ENCODE data around the gene RASGRF1.
A peak's percentile ranks its signal among the peaks of the same experiment; 100 is the strongest.

Gene RASGRF1

DNA sequence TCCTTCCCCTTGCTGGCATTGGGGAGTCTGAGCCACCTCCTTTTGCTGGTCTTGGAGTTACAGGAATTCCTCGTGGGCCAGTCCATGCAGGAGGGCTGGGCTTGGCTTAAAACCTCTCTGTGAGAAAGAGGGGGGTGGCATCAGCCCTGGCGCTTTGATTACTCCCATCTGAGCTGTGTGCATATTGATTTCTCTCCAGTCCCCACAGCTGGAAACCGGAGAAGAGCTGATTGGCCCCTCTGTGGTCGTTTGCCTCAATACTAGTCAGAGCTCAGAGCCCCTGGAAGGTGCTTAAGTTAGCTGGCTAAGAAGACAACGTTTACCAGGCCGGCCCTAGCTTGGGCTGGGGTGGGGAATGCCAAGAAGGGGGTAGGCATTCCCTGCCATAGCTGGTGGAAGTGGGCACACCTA is 4.0 kb upstream of the RASGRF1 start:
- H3K27ac ChIP-seq, result no peak overlapping the region
- TF ChIP-seq CTCF (conservative IDR thresholded peaks at IDR 0.05), result no peak

DNA sequence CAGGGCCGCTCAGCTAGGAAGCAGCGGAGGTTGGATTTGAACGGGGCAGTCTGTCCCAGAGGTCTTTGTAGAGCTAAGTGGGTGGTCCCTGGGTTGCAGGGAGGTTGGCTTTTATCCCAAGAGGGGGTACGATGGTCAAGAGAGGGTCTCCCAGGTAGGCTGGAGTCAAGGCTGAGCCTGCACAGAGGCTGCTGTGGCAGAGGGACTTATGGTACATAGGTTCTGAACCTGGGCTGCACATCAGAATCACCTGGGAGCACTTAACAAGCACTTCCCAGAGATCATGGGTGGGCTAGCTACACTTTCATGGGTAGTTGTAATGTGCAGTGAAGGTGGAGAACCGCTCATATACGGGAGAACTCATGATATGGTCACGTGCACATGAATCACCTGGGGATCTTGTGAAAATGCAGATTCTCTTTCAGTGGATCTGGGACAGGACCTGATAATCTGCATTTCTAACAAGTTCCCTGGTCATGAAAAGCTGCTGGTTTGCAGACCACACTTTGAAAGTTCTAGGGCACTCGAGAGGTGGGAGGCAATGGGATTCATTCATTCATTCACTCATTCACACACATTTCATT is 2.9 kb upstream of the RASGRF1 start:
- TF ChIP-seq CTCF (conservative IDR thresholded peaks at IDR 0.05), result no peak

GRCh38 chr15:79092382-79092781 is 1.8 kb upstream of the RASGRF1 start:
- H3K27ac ChIP-seq, result peak overlapping the region; percentile 67; the same call in 1 of the 2 replicates
- no peak for TF ChIP-seq CTCF (conservative IDR thresholded peaks at IDR 0.05)

More for the DNA sequence above, 2.9 kb upstream of the RASGRF1 start:
- H3K27ac ChIP-seq, result no peak overlapping the region

- peak overlapping the region; percentile 67 for H3K27ac ChIP-seq
- no peak for TF ChIP-seq CTCF (conservative IDR thresholded peaks at IDR 0.05)
These were observed 756 bp upstream of the RASGRF1 start for GRCh38 chr15:79091204-79091867.

DNA sequence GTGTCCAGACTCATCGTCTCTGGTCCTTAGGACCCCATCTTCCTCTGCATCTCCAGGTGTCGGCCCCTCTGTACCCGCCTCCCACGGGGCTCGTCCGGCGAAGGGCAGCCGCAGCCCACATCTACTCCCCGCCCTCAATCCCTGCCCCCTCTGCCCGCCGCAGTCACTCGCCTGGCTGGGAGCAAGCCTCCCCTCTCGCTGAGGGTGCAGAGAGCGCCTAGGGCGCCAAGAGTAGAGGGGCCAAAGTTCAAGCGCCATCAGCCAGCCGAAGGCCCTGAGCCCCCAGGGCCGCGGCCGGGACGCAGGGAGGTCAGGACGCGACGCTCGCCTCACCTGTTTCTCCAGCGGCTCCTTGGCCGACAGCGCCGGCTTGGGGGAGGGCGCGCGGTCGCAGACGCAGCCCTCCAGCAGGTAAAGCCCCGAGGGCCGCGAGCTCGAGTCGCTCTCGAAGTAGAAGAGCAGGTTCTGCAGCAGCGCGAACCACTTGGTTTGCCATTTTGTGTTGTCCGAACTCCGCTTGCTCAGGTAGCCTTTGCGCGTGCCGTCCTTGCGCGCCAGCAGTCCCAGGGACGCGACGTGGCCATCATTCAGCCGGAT is 592 bp downstream of the RASGRF1 start:
- TF ChIP-seq CTCF (conservative IDR thresholded peaks at IDR 0.05), result no peak
- peak overlapping the region; percentile 67 for H3K27ac ChIP-seq

DNA sequence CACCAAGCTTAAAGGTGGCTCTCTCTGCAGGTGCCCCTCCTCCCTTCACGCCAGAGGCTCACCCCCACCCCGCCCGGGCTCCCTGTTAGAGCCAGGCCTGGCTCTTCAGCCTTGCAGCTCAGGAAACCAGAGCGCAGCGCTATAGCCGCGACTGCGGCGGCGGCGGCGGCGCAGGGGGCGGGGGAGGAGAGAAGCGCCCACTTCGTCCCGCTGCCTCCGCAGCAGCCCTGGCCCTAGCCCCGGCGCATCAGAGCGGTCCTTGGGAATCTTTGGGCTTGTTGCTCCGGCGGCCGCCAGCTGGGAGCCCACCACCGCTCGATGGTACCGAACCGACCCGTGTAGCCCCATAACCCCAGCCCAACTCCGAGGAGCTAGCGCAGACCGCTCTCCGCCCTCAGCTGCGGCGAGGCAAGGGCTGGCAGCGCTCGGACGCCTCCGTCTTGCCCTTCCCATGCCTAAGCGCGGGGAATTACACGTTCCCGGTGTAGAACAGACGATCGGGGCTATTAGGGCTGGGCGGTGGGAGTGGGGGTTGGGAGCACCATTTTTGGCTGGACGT is 1.2 kb downstream of the RASGRF1 start:
- H3K27ac ChIP-seq, result peak overlapping the region; percentile 67; the same call in 1 of the 2 replicates

More for the DNA sequence above, 1.2 kb downstream of the RASGRF1 start:
- no peak for TF ChIP-seq CTCF (conservative IDR thresholded peaks at IDR 0.05)
